NCI-H128 (cell line): Measurements from ENCODE around the gene MACROD2.

Experiments used
- DNase-seq: peaks from one replicate; lab custom pipeline; 2025; ENCODE audit not compliant: unreplicated experiment; lab: John Stamatoyannopoulos, UW

The MACROD2 gene

DNA sequence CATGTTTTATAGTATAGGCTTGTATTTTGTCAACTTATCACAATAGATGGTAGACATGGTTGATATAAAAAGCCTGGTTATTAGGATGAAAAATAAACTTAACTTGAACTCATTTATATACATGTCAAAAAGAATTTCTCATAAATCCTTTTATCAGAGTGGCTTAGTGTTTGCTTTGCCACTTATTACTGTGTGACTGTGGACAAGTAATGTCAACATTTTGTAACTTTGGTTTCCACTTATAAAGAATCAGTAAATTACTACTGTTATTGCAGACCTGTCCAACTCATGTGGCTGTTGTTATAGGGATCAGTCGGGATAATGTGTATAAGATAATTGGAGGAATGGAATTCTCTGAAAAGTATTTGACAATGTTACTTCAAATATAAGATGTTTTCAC is 1236.9 kb downstream of the MACROD2 start:
- DNase-seq: no peak

DNA sequence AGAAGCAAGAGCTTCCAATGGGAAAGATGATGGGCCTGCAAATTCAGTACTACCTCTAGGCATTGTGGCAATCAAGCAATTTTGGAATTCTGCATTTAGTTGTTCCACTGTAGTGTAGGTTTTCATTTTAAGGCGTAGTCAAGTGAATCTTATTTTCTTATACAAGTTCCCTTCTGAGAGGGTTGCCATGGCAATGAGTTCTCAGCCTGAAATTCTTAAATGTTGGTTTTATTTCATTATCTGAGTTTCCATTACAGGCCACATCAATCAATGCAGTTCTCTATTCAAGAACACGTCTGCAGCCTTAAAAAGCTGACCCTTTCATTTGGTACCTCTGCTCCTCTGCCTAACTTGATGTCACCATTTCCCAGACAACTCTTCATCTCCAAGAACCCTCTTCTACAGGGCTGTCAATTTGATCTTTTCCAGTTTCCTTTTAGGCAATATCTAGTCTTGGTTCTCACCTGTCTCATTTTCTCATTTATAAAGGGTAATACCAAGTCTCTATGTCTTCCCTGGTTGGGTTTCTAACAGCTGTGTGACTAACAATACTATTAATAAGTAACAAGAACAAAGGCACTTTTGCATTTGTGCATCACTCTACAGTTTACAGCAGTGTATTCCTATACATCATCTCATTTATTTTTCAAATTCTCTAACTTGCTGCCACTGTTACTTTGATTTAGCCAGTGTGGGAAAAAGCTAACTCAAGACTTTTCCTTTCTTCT is 1240.3 kb downstream of the MACROD2 start:
- DNase-seq: no peak

DNA sequence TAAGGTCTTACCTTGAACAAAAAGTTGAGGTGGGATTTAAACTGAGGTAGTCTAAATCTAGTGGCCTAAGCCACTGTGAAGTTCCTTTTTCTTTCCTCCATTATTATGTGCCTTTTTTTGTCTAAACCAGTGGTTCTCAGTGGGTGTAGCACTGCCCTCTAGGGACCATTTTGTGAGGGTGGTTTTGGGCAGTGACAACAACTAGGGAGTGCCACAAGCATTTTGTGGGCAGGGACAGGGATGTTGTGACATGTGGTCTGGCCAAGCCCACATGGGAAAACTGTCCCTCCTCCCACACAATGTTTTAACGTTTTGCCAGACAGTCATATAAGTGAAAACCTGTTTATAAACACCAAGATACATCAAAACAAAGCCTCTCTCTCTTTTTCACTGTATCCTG is 1241.5 kb downstream of the MACROD2 start:
- no peak for DNase-seq

DNA sequence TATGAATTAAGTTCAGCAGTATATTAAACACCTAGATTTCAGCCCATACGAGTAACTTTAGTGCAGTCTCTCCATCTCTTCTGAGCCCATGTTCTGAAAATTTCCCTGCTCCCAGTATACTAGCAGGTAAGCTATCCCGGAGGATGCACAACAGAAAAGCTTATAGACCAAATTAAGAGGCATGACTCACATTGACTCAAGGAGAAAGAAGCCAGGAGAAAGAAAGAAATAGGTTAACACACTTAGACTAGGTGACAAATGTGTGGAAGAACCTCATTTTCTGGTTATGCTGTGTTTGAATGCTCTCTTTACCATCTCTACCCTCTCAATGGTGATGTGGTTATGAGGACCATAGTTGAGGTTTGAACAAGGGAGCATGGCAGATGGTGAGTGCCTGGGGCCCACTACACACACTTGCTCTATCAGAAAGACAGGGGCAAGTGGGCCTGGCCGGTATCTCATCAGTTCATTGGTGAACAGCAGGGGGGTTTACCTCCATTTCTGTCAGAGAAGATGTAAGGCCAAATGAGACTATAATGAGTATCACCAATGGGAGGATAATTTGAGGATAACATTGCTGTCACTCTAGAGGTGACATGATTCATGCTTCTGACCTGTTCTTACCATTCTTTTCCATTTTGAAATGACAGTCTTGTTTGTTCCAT is 1244.4 kb downstream of the MACROD2 start:
- no peak for DNase-seq

DNA sequence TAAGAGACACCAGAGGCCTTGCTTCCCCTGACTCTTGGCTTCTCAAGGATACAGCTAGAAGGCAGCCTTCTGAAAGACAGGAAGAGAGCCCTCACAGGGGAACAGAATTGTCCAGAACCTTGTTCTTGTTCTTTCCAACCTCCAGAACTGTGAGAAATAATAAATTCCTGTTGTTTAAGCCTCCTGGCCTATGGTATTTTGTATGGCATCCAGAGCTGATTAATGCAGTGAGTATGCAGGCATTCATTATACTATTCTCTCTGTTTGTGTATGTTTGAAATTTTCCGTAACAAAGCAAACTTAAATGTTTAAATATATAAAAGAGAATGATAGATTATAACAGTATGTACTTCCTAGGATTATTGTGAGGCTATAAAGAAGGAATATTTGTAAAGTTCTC is 1245.5 kb downstream of the MACROD2 start:
- no peak for DNase-seq

DNA sequence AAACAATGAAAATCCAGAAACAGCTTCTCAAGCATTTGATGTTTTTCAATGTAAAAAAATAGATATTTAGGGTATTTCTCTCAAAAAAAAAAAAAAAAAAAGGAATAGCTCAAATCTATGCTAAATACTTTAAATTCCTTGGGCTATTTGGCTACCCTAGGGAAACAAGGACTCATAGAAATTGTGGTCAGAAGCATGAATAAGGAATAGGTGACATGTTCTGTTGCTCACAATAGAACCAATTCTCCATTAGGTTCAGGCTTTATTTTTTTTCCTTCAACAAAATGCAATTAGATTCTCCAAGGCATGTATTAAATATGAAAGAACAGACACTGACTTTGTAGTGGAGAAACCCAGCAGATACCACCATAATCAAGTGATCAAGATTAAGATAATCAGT is 1246.4 kb downstream of the MACROD2 start:
- DNase-seq: no peak

DNA sequence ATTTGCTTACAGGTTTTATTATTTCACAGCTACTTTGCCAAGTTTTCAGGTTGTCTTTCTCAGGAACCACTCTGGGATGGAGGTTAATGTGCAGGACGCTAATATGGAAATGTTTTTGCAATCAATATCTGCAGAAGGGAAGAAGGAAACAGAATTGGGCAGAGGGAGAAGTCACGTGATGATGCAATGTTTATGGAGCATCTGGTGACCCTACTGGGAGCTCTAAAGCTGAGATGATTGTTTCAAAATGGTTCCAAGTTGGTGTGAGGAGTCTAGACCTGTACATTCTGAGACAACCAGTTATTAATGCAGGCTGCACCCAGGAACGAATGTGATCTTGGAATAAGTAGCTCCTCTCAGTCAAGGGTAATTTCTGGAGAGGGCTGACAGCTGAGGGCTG is 1247.5 kb downstream of the MACROD2 start:
- no peak for DNase-seq

GRCh38 chr20:15245896-15246295 is 1250.6 kb downstream of the MACROD2 start:
- no peak for DNase-seq

- no peak for DNase-seq
Observed at GRCh38 chr20:15248618-15249395, 1253.5 kb downstream of the MACROD2 start.

GRCh38 chr20:15251171-15251570 is 1255.9 kb downstream of the MACROD2 start:
- DNase-seq: no peak

DNA sequence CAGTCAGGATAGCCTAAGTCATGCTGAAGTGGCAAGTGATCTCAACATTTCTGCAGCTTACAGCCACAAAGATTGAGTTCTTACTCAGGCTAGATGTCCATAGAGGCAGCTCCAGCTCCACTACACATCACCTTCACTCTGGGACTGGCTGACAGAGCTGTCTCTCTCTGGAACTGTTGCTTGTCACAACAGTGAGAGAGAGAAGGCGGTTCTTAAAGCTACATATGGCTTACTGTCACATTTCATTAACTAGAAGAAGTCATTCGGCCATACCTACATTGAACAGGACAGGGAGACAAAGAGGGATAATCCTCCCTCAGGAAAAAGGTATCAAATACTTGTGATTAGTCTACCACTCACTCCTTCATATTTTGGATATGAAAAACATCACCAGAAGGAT is 1257.0 kb downstream of the MACROD2 start:
- no peak for DNase-seq

GRCh38 chr20:15253431-15253830 is 1258.1 kb downstream of the MACROD2 start:
- DNase-seq: no peak

DNA sequence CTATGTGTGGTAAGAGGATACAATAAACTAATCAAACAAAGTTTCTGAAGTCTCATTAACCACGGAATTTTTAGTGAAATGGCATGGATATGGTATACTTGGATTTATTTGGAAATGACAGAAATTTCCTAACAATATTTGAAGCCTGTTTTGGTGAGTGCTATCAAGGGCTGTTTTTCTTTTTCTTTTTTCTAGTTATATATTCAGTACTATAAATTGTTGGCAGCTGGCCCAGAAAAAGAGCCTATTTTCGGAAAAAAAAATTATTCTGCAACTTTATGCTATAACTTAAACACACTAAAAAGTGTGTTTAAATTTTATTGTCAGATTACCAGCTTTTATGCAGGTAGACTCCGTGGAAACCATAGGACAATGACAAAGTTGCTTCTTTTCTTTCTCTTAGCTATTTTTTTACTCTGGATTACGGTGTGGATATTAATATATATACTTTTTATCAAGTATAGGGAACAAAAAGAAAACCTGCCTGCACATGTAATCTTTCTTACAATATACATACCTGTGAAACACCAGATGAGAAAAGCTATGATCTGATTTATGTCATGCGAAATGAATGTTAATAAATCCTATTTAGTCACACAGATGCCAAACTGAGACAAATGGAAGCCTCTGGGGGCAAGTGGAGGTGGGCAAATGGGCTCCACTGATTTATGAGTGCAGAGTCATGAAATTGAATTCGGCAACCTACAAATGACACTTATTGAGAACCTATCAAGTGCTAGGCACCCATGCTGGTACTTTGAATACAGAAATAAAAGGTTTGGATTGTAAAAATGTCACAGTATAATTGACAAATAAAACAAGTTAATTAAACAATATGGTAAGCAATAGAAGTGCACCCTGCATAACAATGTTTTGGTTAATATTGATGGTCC is 1261.6 kb downstream of the MACROD2 start:
- no peak for DNase-seq

DNA sequence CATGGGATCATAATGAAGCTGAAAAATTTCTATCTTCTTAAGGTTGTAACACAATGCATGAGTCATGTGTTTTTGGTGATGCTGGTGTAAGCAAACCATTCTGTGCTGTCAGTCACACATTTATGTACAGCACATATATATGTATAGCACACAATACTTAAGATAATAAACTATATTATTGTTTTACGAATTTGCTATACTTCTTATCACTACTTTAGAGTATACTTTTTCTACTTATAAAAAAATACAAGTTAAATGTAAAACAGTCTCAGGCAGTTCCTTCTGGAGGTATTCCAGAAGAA is 1262.2 kb downstream of the MACROD2 start:
- DNase-seq: no peak

DNA sequence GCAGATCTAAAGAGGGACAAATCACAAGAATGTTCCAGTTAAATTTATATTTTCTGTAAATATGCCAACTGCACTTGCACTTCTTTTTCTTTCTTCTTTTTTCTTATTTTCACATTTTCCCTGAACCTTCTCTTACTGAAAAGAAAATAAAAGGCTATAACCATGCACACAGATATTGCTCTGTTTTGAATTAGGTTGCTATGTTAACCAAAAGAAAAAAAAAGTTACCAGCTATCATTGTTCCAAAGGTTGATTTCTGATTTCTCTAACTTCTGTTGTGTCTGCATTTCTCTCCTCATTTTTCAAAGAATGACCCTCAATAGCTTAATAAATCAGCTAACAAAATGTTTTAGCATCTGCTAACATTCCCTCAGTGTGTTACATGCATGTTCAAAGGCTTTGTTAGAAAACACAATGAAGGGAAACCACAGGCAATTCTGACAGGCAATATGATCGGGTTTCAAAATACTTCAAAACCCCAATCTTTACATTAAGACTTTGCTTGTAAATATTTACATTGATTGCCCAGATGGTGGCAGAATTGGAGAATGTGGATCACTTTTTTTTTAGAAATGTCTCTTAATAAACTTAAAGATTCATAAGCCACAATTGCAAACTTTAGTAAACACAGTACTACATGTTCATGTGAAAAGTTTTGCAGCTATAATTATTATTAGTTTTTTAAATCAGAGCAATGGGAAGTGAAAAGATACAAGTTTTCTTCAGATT is 1270.4 kb downstream of the MACROD2 start:
- DNase-seq: no peak

DNA sequence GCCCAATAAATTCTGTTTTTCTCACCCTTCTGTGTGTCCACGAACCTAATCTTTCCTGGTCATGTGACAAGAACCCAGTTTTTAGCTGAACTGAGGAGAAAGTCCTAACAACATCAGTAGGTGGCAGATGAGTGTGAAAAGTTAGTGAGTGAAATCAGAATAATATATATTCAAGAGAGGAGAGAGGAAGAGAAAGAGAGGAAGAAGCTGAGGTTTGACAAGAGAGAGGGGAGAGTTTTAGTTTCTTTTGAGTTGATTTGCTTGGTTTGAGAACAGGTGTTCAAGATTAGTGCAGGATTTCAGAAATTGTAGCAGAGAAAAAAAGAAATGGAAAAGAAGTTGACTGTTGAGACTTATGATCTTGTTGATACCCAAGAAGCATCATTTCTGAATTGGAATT is 1272.6 kb downstream of the MACROD2 start:
- no peak for DNase-seq

- DNase-seq: no peak
Observed at GRCh38 chr20:15278041-15278440, 1282.7 kb downstream of the MACROD2 start.

GRCh38 chr20:15287329-15287728 is 1292.0 kb downstream of the MACROD2 start:
- no peak for DNase-seq

DNA sequence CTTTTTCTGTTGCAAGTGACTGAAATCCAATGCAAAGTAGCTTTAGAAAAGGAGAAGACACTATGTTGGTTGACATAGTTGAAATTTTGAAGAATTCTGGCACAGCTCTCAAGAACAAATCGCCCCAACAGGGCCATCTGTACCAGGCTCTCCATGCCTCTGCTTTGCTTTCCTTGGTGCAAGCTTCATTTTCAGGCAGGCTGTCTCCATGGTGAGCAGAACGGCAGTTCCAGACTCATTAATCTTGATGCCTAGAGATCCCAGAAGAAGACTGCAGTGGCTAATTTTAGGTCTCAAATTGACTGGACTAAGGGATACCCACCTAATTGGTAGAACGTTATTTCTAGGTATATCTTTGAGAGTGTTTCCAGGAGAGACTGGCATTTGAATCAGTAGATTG is 1292.8 kb downstream of the MACROD2 start:
- no peak for DNase-seq

DNA sequence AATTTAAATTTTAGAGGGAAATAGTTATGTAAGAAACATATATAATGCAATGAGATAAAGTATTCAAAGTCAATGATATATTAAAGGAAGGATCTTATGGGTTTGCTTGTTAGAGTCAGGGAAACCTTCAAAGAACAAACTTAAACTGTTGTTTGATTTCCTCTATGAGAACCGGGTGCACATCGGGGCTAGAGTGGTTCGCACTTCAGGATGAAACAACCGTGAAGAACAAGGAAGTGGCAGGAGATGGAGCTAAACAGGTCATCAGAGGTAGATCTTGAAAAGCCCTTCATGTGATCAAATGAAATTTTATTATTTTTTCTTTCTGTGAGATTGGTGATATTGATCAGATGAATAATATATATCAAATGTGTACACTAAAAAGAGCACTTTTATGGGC is 1294.0 kb downstream of the MACROD2 start:
- DNase-seq: no peak

GRCh38 chr20:15292405-15292804 is 1297.1 kb downstream of the MACROD2 start:
- no peak for DNase-seq
